HG03060 (cell line): ENCODE measurements around the gene IDUA.
"Not testable (repeated sequence)": the region's sequence is repeated elsewhere in the genome, so short reads cannot be mapped to it uniquely, and the experiment has no call there.

Experiments used
- ATAC-seq: cut with Tn5 transposase; IDR thresholded peaks from one replicate; pipeline ENCODE4 v1.9.1; 2021; ENCODE audit warnings: low read depth, moderate number of reproducible peaks; ENCODE audit not compliant: unreplicated experiment

IDUA gene

GRCh38 chr4:1042352-1043055 lies 55.7 kb downstream of the IDUA start:
- no peak for ATAC-seq

GRCh38 chr4:1043162-1043561 lies 56.3 kb downstream of the IDUA start:
- ATAC-seq = no peak

DNA sequence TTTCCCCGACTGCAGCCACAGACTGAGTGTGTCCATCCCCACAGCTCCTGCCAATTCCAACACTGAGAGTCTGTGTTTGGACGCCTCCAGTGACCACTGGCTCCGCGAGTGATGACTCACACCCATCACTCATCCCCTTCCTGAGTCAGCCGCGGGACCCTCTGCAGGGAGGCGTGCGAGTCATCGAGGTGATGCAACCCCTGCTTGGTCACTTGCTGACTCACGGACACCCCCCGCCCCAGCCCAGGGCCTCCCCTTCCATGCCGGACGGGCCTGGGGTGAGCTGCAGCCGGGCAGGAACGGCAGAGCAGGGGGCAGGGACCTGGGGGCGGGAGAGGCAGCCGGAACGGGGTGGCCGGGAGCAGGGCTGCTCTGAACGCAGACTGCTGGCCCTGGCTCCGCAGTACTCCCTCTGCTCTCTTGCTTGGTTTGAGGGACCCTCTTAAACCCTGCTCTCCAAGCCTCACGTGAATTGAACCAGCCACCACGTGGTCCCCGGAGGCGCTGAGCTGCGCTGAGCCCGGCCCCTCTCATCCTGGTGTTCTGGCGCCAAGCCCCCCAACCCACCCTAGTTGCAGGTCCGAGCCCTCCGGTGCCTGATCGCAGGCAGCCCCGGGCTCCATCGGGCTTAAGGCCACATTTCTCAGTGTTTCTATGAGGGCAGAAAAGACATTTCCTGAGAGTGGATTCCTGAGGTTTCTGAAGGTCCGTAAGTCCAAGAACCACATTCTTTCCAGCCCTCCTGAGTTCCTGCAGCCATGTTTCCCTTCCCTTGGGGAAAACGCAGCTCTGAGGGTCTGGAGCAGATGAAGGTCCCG lies 57.0 kb downstream of the IDUA start:
- ATAC-seq = no peak

- ATAC-seq = no peak
Observed at GRCh38 chr4:1044469-1045192, 57.8 kb downstream of the IDUA start.

DNA sequence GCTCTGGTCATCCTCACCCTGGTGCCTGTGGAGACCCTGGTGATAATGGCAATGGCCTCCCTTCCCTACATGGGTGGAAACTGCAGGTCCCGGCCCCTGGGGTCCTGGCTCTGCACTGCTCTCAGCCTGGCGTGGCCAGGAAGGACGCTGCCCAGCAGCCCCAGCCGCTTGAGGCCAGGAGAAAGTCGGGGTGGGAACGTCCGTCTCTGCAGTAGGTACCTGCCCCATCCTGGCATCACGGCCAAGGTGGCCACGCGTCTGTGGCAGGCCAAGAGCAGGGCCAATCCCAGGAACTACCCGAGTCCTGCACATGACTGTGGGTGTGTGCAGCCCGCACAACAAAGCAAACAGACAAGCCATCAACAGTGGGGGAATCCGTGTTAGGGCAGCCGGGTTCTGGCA lies 58.4 kb downstream of the IDUA start:
- ATAC-seq = no peak

GRCh38 chr4:1045595-1046201 lies 58.9 kb downstream of the IDUA start:
- no peak for ATAC-seq

GRCh38 chr4:1046581-1047011 lies 59.8 kb downstream of the IDUA start:
- not testable (repeated sequence) for ATAC-seq

- no peak for ATAC-seq
Observed at GRCh38 chr4:1047106-1047975, 60.5 kb downstream of the IDUA start.

GRCh38 chr4:1047976-1048772 lies 61.3 kb downstream of the IDUA start:
- no peak for ATAC-seq

- ATAC-seq = no peak
Observed at GRCh38 chr4:1048773-1049590, 62.1 kb downstream of the IDUA start.

DNA sequence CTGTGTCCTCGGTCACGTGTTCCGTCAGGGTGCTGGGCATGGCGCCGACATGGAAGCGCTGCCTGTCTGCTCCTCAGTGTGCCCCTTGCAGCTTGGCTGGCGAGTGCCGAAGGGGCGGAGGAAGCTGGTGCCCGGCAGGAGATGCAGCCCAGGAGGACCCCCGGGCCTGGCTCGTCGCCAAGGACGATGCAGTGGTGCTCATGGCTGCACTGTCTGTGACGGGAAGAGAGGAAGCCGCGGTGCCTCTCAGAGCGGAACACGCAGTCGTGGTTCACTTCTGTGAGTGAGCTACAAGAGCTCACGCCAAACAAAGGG lies 62.7 kb downstream of the IDUA start:
- ATAC-seq = no peak

DNA sequence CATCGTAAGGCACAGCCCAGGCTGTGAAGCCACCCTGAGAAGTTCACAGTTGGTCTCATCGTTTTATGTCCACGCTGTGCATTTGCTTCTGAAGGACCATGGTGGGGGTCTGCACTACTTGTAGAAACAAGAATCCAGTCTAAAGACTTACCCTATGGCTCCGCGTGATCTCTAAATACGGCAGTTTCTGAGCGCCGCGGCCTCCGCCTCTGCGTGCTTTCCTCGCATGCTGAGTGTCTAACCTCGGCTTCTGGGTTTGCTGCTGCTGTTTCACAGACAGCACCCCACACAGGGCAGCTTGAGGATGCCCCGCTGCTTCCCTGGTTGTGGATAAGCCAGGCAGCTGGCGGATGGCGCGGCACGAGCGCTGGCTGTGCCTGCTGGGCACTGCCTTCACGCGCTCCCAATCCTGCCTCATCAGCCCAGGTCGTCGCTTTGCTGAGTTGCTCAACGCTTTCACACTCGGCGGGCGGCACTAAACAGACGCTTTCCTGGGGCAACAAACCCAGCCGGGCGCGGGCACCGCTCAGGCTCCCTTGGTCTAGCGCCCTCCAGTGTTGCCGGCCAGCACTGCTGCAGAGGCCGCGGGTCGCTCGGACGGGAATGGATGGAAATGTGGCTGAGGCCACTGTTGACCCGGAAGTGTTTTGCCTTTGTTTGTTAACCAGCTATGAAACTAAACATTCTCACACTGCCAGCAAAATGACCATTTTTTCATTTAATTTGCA lies 63.8 kb downstream of the IDUA start:
- ATAC-seq = no peak

DNA sequence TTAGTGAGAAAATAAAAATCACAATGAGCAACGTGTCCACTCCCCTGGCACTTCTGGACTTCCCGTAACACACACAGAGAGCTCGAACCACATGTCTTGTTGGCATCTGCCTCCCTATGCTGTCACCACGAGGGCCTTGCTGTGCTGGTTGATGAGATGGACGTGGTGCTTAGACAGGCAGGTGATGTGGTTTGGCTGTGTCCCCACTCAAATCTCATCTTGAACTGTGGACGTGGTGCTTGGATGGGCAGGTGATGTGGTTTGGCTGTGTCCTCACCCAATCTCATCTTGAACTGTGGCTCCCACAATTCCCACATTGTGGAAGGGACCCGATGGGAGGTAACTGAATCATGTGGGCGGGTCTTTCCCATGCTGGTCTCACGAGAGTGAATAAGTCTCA lies 64.6 kb downstream of the IDUA start:
- ATAC-seq = no peak

GRCh38 chr4:1052231-1052671 lies 65.4 kb downstream of the IDUA start:
- no peak for ATAC-seq

- ATAC-seq = no peak
Observed at GRCh38 chr4:1053080-1053661, 66.3 kb downstream of the IDUA start.

DNA sequence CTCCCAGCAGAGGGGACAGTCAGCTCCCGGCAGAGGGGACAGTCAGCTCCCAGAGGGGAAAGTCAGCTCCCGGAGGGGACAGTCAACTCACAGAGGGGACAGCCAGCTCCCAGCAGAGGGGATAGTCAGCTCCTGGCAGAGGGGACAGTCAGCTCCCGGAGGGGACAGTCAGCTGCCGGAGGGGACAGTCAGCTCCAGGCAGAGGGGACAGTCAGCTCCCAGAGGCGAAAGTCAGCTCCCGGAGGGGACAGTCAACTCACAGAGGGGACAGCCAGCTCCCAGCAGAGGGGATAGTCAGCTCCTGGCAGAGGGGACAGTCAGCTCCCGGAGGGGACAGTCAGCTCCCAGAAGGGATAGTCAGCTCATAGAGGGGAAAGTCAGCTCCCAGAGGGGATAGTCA lies 67.0 kb downstream of the IDUA start:
- ATAC-seq = not testable (repeated sequence)
